Right lobe of liver (tissue), 6 donors: ENCODE results near the gene TRMT61B. TPM values are rescaled to one million over a fixed set of nuclear protein-coding genes. Genes with fewer than 3 reads are reported as not detected.

Experiments
- ATAC-seq, 4 donors: fragments of 200-7000 bp; cut with Tn5 transposase; one replicate each; pipeline ENCODE4 v1.9.1; 2020; ENCODE audit warnings: mild to moderate bottlenecking in 4 of 4, moderate library complexity in 4 of 4
- DNase-seq, 3 donors: peaks; one replicate each; pipeline ENCODE4 v3.0.0-alpha.2; 2020
- H3K27ac ChIP-seq, 3 donors: fragments of 200-600 bp; one replicate each; pipeline ENCODE4 v1.8.0; 2022
- H3K27me3 ChIP-seq, 2 donors: fragments of 200-600 bp; one replicate each; pipeline ENCODE4 v1.8.0; 2022
- H3K36me3 ChIP-seq, 4 donors: fragments of 200-600 bp; sonication (generic) in 1 of 4; one replicate each; pipeline versions ENCODE4 v1.5.1 to v1.8.0; 2017 to 2022; ENCODE audit warnings: control low read depth in 1 of 4
- H3K4me1 ChIP-seq, 4 donors: fragments of 200-600 bp; sonication (generic) in 1 of 4; one replicate each; pipeline versions ENCODE4 v1.5.1 to v1.8.0; 2017 to 2022; ENCODE audit warnings: control low read depth in 1 of 4
- H3K4me3 ChIP-seq, 3 donors: fragments of 200-600 bp; one replicate each; pipeline ENCODE4 v1.8.0; 2022
- H3K9me3 ChIP-seq, 4 donors: fragments of 200-600 bp; sonication (generic) in 1 of 4; one replicate each; pipeline versions ENCODE4 v1.5.1 to v1.8.0; 2017 to 2022; ENCODE audit warnings: control low read depth in 1 of 4
- CTCF ChIP-seq, 4 donors: fragments of 200-600 bp in 3 of 4; fragments of 450-650 bp in 1 of 4; IDR thresholded peaks; one replicate each; pipeline versions ENCODE4 v1.5.1 to v1.8.0; 2016 to 2022; ENCODE audit warnings: antibody characterized with exemption in 4 of 4, mild to moderate bottlenecking in 2 of 4
- POLR2A ChIP-seq: fragments of 450-650 bp; IDR thresholded peaks from one replicate; pipeline ENCODE4 v1.6.1; 2017; ENCODE audit warnings: antibody characterized with exemption, mild to moderate bottlenecking
- WGBS: methylation state at CpG from one replicate; pipeline ENCODE4 v1.1.6; 2018; ENCODE audit warnings: low coverage, low lambda C conversion rate; ENCODE audit not compliant: insufficient coverage; ENCODE audit errors: missing lambda C conversion rate; 5-methylcytosine and 5-hydroxymethylcytosine counted together
- intact Hi-C, 2 donors: fragments of 100-400 bp; cut with DNase I; formaldehyde crosslinking; loops; one replicate each; pipeline versions ENCODE4 v1.11.2 to v1.14.1; 2022
- total RNA-seq, 6 experiments: library from RNA; depleted of rRNA in 2 of 6; stranded (reverse); fragments of >200 nt in 2 of 6; fragmentation: NEBNext Ultra II Directional in 3 of 6; extraction: Animal tissue kit (Norgen Biotek cat#: 25700) in 3 of 6; gene quantifications; one replicate each; pipeline versions ENCODE4 v1.1.0 to v1.2.4, GENCODE V29; 2016 to 2023
- donor health status: DM: no; HTN: yes; CAD: no.
- donor health status: DM: no; HTN: no; CAD: no.
- donor health status: DM: no; HTN: no; CAD: no.
- donor health status: DM: no; HTN: yes; CAD: no.
- donor health status: DM: no; HTN: yes; CAD: no.

Gene TRMT61B
- total RNA-seq, 6 experiments from 2014 or later = 6.4 to 9.5 (median 7.6) TPM

GRCh38 chr2:28833740-28834470, 36.2 kb downstream of the TRMT61B start:
- Histone ChIP-seq H3K27me3 (no peaks in the 10 kb centered on the region), H3K9me3 (no peaks in the 10 kb centered on the region), H3K4me3 (no peak overlapping the region), H3K27ac (no peak overlapping the region), H3K4me1 (no peaks in the 10 kb centered on the region), H3K36me3 (no peaks in the 10 kb centered on the region)
- intact Hi-C loops = no loop called here
- 74% methylated on average over 2 of the region's 2 CpGs for WGBS
- no peak for DNase-seq
- no peak for ATAC-seq
- TF ChIP-seq POLR2A (no peak), CTCF (IDR thresholded peaks at IDR 0.05) (no peak)

- no peak for ATAC-seq
- H3K4me1 ChIP-seq = no peaks in the 10 kb centered on the region
- intact Hi-C loops = no loop called here
- H3K27ac ChIP-seq = no peak overlapping the region
- H3K4me3 ChIP-seq = no peak overlapping the region
- no peaks in the 10 kb centered on the region for H3K27me3 ChIP-seq
- H3K9me3 ChIP-seq = no peaks in the 10 kb centered on the region
- H3K36me3 ChIP-seq = no peaks in the 10 kb centered on the region
- TF ChIP-seq POLR2A = no peak
- no peak for TF ChIP-seq CTCF (IDR thresholded peaks at IDR 0.05)
- WGBS = 77% methylated on average over 2 of the region's 2 CpGs
- DNase-seq = no peak
Observed at GRCh38 chr2:28828382-28828781, 41.7 kb downstream of the TRMT61B start.

GRCh38 chr2:28824870-28825269, 45.2 kb downstream of the TRMT61B start:
- Histone ChIP-seq H3K27me3 (no peaks in the 10 kb centered on the region), H3K4me3 (no peak overlapping the region), H3K27ac (no peak overlapping the region), H3K4me1 (no peaks in the 10 kb centered on the region), H3K36me3 (no peaks in the 10 kb centered on the region), H3K9me3 (no peaks in the 10 kb centered on the region)
- no peak for TF ChIP-seq CTCF (IDR thresholded peaks at IDR 0.05)
- TF ChIP-seq POLR2A = no peak
- intact Hi-C loops = no loop called here
- no peak for ATAC-seq
- no peak for DNase-seq

- DNase-seq (no peak), ATAC-seq (no peak)
- Histone ChIP-seq H3K27ac (no peak overlapping the region), H3K4me3 (no peak overlapping the region), H3K36me3 (no peaks in the 10 kb centered on the region), H3K9me3 (no peaks in the 10 kb centered on the region), H3K27me3 (no peaks in the 10 kb centered on the region), H3K4me1 (no peaks in the 10 kb centered on the region)
- 82% methylated on average over 2 of the region's 2 CpGs for WGBS
- TF ChIP-seq CTCF (IDR thresholded peaks at IDR 0.05) (no peak), POLR2A (no peak)
- intact Hi-C loops = no loop called here
Observed at GRCh38 chr2:28824207-28824606, 45.9 kb downstream of the TRMT61B start.

GRCh38 chr2:28822036-28822435, 48.1 kb downstream of the TRMT61B start:
- Histone ChIP-seq H3K9me3 (no peaks in the 10 kb centered on the region), H3K4me3 (no peak overlapping the region), H3K27ac (no peak overlapping the region), H3K4me1 (no peaks in the 10 kb centered on the region), H3K27me3 (no peaks in the 10 kb centered on the region), H3K36me3 (no peaks in the 10 kb centered on the region)
- intact Hi-C loops = no loop called here
- ATAC-seq = no peak
- TF ChIP-seq POLR2A = no peak
- TF ChIP-seq CTCF (IDR thresholded peaks at IDR 0.05) = no peak
- DNase-seq = no peak
